Measurements from ENCODE around the gene EFNA2.

GRCh38 chr19:1258707-1259205 is 26.9 kb upstream of the EFNA2 start:
- TF ChIP-seq CTCF (conservative IDR thresholded peaks at IDR 0.05; ENCODE audit: low read depth, low read length): no peak
- no peak for TF ChIP-seq EZH2 (IDR thresholded peaks at IDR 0.05; ENCODE audit: low read length, unreplicated experiment)
- no peak for TF ChIP-seq EZH2phosphoT487 (IDR thresholded peaks at IDR 0.05; ENCODE audit: borderline replicate concordance, low read length)

All from PC-3 (cell line).